Stimulated activated CD4-positive, alpha-beta T cell treated with anti-CD3 and anti-CD28 coated beads, TNF-alpha, amount 100 ng/mL, for 1 hour (primary cell): Measurements from ENCODE around the gene NCAM1.
"Not testable (repeated sequence)": the region's sequence is repeated elsewhere in the genome, so short reads cannot be mapped to it uniquely, and the experiment has no call there.

Experiments
- DNase-seq, 3 donors: peaks; one replicate each; pipeline ENCODE4 v3.0.0-alpha.2; 2020; ENCODE audit warnings: low read depth in 3 of 3, low spot score in 1 of 3

The NCAM1 gene

GRCh38 chr11:112961146-112961668, at the start of gene NCAM1:
Gene NCAM1 (plus strand): TSS chr11:112961420.
- peak in 1 of 3 donors; percentile 2 for DNase-seq

DNA sequence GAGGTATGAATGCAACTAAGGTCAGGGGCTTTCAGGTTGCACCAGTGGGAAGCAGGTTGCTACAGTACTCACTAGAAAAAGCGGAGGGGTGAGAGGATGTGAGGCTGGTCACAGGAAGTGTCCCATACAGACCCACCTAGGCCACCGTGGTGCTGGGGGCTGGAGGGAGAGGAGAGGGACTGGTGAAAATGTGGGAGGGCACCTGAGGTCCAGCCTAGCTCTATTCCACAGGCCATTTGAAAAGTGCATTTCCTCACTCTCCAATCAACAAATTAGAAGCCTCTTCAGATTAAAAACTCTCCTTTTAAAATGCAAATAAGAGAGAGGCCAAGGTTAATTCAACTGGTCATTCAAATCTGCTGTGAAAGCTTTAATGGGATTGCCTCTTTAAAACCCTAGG, 38.6 kb upstream of the NCAM1 start:
- DNase-seq: no peak

GRCh38 chr11:112924836-112925235, 36.4 kb upstream of the NCAM1 start:
- not testable (repeated sequence) for DNase-seq

GRCh38 chr11:112925516-112926310, 35.5 kb upstream of the NCAM1 start:
- DNase-seq: no peak

DNA sequence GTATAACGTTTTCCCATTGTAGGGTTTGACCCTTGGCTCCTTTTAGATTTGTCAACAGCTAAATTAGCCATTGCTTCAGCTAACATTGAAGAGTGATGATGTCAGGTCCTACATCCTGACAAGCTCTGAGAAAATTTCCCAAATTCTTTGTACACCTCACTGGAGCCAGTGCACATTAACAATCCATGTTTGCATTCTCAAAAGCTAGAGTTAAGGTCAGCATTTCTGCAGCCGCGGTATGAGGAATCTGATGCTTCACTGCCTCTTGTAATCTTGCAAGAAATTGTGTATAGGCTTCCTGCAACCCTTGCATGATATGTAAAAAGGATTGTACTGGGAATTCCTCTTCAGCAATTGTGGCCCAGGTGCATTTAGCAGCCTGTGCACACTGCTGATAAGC, 33.1 kb upstream of the NCAM1 start:
- no peak for DNase-seq

DNA sequence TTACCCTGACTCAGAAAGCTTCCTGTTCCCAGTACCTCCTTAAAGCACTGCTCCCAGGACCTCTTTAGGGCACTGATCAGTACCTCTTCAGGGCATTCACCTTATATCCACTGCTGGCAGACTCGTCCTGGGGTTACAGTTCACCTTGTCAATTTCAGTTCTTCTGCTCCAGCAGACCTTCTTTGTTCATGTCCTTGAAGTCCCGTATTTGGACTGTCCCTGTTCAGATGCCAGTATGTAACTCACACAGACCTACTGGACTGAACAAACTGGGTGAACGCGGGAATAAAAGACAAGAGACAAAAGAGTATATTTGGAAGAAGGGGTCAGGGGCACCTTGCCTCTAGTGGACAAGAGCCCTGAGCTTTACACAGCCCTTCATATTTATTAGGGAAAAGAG, 31.8 kb upstream of the NCAM1 start:
- no peak for DNase-seq

- no peak for DNase-seq
Measured at GRCh38 chr11:112931703-112932102, 29.5 kb upstream of the NCAM1 start.

- no peak for DNase-seq
Measured at GRCh38 chr11:112932593-112932992, 28.6 kb upstream of the NCAM1 start.

- DNase-seq: no peak
Measured at GRCh38 chr11:112933970-112934369, 27.2 kb upstream of the NCAM1 start.

DNA sequence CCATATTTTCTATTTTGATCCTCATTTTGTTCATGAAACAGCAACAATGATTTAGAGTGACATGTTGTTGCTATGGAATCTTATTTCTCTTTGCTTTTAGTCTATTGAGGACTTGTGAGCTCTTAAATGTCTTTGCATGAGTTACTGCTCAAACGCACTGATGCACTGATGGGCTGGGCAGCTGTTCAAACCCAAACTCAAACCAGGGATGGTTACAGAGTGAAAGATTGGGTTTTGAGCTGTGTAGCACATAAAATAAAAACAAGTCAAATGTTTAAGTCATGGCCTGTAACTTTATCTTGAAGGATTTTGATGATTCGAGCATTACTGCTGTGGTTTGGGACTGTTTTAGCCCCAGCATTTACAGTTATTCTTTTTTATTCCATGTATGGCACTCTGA, 20.1 kb upstream of the NCAM1 start:
- DNase-seq: no peak

DNA sequence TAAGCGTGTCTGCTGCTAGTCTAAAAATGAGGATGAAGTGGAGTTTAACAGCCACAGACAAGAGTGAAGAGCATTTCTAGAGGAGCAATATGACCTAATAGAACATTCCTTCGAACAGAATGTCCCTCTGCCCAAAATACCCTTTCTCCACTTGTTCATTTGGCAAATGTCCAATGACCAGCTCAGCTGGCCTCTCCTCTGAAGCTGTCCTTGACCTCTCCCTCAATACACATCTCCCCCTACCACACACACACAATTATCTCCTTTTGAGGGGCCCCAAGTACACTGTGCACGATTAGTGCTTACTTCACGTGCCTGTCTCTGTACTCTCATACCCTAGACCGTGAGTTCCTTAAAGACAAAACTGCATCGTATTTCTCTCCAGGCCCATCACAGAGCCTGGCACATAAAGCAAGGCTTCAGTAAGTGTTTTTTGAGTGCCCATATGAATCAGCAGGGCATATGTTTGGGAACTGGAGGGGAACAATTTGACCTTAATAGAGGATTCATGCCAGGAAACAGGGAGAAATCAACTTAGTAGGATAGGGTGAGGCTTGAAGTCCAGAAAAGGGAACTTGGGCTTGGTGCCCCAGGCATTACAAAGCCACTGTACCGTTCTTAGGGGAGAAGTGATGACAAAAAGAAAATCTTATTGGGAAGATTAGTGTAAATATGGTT, 18.1 kb upstream of the NCAM1 start:
- DNase-seq: no peak

GRCh38 chr11:112946866-112947265, 14.4 kb upstream of the NCAM1 start:
- no peak for DNase-seq

DNA sequence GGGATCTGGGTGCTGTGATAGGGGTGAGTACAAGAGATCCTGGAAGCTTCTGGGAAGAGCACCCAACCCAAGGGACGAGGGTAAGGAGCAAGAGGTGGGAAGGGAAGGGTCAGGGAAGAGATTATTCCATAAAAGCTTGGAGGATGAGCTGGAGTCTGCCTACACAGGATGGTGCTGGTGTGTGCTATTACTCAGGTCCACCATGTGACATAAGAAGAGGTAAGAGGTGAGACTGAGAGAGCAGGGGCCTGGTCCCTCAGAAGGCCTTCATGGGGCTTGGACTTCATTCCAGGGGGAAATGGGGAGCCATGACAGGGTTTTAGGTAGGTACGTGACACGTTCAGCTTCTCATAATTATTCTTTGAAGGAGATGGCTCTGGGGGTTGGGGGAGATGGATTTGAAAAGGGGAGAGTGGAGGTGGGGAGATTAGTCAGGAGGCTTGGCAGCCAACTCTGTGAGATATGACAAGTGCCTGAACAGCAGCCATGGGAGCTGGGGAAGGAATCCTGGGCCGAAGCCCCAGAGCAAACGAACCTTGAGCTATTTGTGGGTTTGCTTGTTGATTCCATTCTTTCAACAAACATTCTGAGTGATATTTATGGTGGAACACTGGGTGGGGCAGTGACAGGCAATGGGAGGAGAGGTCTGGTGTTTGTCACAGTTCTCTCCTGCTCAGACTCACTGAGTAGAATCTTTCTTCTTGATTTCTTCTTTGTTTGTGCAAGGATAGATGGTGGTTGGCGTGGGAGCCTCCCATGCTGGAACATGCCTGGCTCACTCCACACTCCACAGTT, 11.2 kb upstream of the NCAM1 start:
- no peak for DNase-seq

DNA sequence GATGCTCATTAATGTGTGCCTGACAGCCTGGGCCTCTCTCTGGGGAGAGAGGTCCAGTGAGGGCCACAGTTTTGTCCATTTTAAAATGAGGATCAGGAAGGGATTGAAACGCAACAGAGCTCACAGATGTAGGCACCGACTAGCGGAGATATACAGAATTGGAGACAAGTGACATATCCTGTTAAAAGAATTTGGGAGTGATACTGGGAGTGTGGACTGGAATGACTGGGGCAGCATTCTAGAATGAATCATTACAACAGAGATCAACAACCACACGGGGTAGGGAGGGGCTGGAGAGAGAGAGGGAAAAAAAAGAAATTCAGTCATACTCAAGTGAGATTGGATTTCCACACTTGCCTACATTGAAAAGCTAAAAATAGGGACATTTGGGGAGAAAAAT, 2.5 kb upstream of the NCAM1 start:
- no peak for DNase-seq

DNA sequence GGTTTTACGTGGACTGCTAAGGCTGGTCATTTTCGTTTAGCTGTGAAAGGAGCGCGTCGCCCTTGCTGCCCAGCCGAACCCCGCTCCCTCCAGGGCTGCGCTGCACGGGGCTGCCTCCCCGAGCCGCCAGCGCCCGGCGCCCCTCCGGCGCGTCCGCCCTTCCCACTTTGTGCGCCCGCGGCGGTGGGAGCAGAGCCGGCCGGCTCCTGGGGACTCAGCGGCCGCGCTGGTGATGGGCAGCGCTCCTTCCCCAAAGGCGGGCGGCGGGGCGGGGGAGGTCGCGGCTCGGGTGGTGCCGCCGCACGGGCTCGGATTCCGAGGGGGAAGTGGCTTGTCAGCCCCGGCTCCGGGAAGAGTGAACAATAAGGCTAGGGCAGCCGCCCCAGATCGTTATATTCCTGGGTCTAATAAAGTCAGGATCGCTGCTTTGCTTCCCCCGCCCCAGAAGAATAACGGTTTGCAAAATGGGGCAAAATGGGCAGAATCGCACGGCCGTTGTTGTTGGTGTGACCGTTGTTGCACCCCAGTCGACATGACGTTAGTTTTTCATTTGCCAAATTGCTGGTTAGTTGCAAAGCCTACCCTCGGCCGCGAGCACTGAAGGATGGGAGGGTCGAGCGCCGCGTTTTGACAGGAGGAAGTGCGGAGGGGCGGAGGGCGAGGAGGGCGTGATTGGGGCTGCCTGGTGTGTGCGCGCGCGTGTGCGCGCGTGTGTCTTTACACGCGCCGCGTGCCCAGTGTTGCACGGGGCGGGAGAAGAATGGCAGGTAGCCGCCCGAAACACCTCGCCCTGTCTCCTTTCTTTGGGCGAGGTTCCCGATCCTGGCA, 745 bp downstream of the NCAM1 start:
- DNase-seq: no peak

DNA sequence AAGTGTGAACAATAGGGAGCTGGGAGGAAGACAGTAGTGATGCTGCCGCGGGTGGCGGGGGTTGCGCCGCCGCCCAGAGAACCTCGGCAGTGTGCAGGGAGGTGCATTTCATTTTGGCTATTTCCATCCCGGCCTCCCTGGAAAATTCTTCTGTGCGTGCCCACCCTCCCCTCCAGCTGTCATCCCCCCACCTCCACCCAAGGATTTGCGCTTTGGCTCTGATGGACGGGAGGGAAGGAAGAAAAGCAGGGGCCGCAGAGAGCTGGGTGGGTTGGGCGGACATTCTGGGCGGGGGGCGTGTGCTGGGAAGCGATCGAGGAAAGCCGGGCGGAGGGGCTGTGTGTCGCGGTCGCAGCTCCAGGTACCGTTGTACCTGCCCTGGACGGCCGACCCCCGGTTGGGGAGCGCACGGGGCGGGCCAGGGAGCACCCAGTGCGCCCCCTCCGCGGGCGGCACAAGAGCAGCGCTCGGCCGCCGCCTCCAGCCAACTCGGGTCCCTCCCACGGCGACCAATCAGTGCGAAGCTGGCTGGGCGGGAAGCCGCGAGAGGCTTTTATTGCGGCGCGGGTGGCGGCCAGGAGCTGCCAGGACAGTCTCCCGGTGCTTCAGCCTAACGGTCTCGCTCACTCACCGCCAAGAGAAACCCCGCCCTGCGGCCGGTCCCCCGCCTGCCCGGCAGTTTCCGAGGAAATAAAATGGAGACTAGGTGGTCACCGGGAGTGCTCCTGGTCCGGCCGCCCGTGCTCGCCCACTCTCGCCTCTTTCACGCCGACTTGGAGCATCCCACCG, 1.6 kb downstream of the NCAM1 start:
- DNase-seq: no peak

DNA sequence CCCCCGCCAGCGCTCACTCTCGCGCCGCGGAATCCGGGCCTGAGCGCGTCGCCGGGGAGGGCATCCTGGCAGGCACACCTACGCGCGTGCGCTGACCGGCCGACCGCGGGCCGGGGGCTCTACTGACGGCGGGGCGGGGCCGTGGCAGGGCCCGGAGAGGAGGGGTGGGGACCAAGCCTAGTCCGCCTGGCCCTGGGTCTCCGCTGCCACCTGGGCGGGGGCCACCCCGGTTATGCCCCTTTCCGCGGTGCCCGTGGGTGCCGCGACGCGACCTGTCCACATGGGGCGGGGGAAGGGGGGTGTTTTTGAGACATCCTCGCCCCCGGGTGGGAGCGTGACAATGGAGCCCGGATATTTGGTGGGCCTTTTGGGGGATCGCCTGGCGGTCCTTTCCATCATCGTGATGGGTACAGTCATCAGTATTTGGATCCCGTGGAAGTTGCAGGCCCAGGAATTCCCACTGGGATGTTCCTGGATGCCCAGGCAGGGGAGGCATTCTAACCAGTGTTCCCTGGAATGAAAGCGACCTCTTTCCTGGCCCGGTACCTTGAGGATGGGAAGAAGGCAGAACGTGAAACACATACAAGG, 2.2 kb downstream of the NCAM1 start:
- DNase-seq: no peak

DNA sequence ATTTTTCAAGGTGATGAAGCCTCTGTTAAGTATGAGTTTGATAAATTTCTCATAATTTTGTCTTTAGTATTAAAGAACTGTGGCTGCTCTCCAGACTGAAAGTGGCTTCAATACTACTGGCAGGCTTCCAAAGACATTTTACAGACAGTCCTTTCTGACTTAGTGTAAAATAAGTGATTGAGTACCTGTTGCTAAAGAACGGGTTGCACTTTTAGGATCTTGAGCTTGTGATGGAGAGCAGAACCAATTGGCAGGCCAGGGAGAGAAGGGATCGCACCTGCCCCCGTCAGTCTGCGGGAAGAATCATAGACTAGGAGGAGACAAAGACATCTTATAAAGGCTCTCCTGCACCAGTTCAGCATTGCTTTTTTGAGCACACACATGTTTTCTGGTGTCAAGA, 4.4 kb downstream of the NCAM1 start:
- no peak for DNase-seq

GRCh38 chr11:112966561-112966960, 5.3 kb downstream of the NCAM1 start:
- DNase-seq: no peak

DNA sequence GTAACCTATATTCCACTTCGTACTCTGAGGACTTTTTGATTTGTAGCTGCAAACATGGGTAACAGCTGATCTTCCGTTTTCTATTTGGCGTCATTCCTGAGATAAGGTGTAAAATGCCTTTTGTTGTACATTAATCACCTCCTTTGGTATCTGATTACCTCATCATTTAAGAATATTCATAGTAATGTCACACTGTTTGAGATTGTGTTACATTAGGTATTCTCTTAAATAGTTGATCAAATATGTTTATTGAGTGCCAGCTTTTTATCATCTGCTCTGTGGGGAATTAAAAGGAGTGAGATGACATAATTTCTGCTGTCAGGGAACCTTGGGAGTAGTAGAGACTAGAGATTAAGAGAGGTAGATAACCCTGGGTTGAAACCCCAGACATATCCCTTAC, 5.9 kb downstream of the NCAM1 start:
- no peak for DNase-seq
